Measurements from ENCODE around the gene CRADD.

GRCh38 chr12:93713060-93713459 is 35.9 kb downstream of the CRADD start:
- TF ChIP-seq CTCF (IDR thresholded peaks at IDR 0.05) (no peak), RFX5 (IDR thresholded peaks at IDR 0.05; ENCODE audit: low read length) (no peak), ELF1 (IDR thresholded peaks at IDR 0.05) (no peak), NRF1 (IDR thresholded peaks at IDR 0.05; ENCODE audit: low read depth, low read length) (no peak), FOXM1 (IDR thresholded peaks at IDR 0.05; ENCODE audit: low read depth) (no peak), JUND (IDR thresholded peaks at IDR 0.05) (no peak), RAD21 (IDR thresholded peaks at IDR 0.05; ENCODE audit: low read length) (no peak), IRF3 (IDR thresholded peaks at IDR 0.05; ENCODE audit: low read depth, low read length) (no peak), POLR2AphosphoS5 (IDR thresholded peaks at IDR 0.05; ENCODE audit: low read depth, low read length) (no peak), PBX3 (IDR thresholded peaks at IDR 0.05) (no peak), EP300 (IDR thresholded peaks at IDR 0.05; ENCODE audit: borderline replicate concordance in 1 of 2, low read depth in 1 of 2, low read length in 1 of 2) (no peak)
